Fibroblast of villous mesenchyme (primary cell): Measurements from ENCODE around the gene CASP7. TPM values are rescaled to one million over a fixed set of nuclear protein-coding genes. Genes with fewer than 3 reads are reported as not detected.
A peak's percentile ranks its signal among the peaks of the same experiment; 100 is the strongest.

Experiments used
- DNase-seq: peaks from one replicate; pipeline ENCODE4 v3.0.0-alpha.2; 2010; ENCODE audit warnings: low read depth
- H3K4me3 ChIP-seq: 2 replicates; pipeline ENCODE4 v1.5.1; 2011; ENCODE audit warnings: low read depth, mild to moderate bottlenecking, low read length
- CTCF ChIP-seq: IDR thresholded peaks from 2 replicates; pipeline ENCODE4 v1.5.1; 2012; ENCODE audit warnings: low read depth, mild to moderate bottlenecking, low read length; ENCODE audit not compliant: insufficient read depth
- total RNA-seq: library from RNA; depleted of rRNA; stranded (reverse); fragments of >200 nt; gene quantifications from 2 replicates; pipeline ENCODE4 v1.2.3, GENCODE V29; 2012

Gene CASP7
- total RNA-seq, 1 donor: 35.4 TPM

- TF ChIP-seq CTCF: no peak
- peak; percentile 38 for DNase-seq
- H3K4me3 ChIP-seq: no peak overlapping the region
Measured at GRCh38 chr10:113746217-113746957, 66.7 kb downstream of the CASP7 start.

- TF ChIP-seq CTCF: no peak
- DNase-seq: peak; percentile 18
Measured at GRCh38 chr10:113751181-113751732, 71.5 kb downstream of the CASP7 start, which contains the start of gene PLEKHS1. Gene PLEKHS1, plus strand, starts transcription at chr10:113751682. Its CDS starts 3,596 bp downstream, at chr10:113755278.

GRCh38 chr10:113752553-113752952 lies 72.8 kb downstream of the CASP7 start:
- TF ChIP-seq CTCF: no peak
- DNase-seq: no peak
- H3K4me3 ChIP-seq: no peak overlapping the region

More at GRCh38 chr10:113751181-113751732, 71.5 kb downstream of the CASP7 start, which contains the start of gene PLEKHS1:
- H3K4me3 ChIP-seq: no peak within 1 kb of the TSS

- no peak overlapping the region for H3K4me3 ChIP-seq
- TF ChIP-seq CTCF: no peak
- no peak for DNase-seq
Measured at GRCh38 chr10:113753020-113753692, 73.4 kb downstream of the CASP7 start.

GRCh38 chr10:113754125-113754524 lies 74.4 kb downstream of the CASP7 start:
- TF ChIP-seq CTCF: no peak
- no peak for DNase-seq
- no peak overlapping the region for H3K4me3 ChIP-seq

- no peak for TF ChIP-seq CTCF
- DNase-seq: no peak
- H3K4me3 ChIP-seq: no peak overlapping the region
Measured at GRCh38 chr10:113754768-113755167, 75.1 kb downstream of the CASP7 start.
